ENCODE results near the gene MCTP2. TPM values are rescaled to one million over a fixed set of nuclear protein-coding genes. Genes with fewer than 3 reads are reported as not detected.

MCTP2 gene
- polyA plus RNA-seq, 1 experiment, result 18.1 TPM

- Histone ChIP-seq H3K27me3 (ENCODE audit: control insufficient read depth, insufficient read depth, low read length) (no peaks in the 10 kb centered on the region), H3K27ac (ENCODE audit: low read depth, low read length) (no peak overlapping the region), H3K9me3 (ENCODE audit: control insufficient read depth, insufficient read depth, low read length) (no peaks in the 10 kb centered on the region), H3K4me3 (ENCODE audit: low read depth, low read length) (no peak overlapping the region)
- CTCF ChIA-PET, result interaction anchor here (1.1 kb wide), 1 partner anchor 36 kb away, joined by 4 read pairs; no protein-coding TSS in a partner anchor
- no peak for DNase-seq (ENCODE audit: low read depth, low spot score)
- POLR2A ChIA-PET, result no interaction called here
- TF ChIP-seq CTCF (IDR thresholded peaks at IDR 0.05; ENCODE audit: low read depth, low read length), result no peak
These were observed 128.9 kb downstream of the MCTP2 start for GRCh38 chr15:94360251-94360685.

GRCh38 chr15:94362385-94363092 lies 131.2 kb downstream of the MCTP2 start:
- Histone ChIP-seq H3K27ac (ENCODE audit: low read depth, low read length) (no peak overlapping the region), H3K9me3 (ENCODE audit: control insufficient read depth, insufficient read depth, low read length) (no peaks in the 10 kb centered on the region), H3K4me3 (ENCODE audit: low read depth, low read length) (no peak overlapping the region), H3K27me3 (ENCODE audit: control insufficient read depth, insufficient read depth, low read length) (no peaks in the 10 kb centered on the region)
- ChIA-PET CTCF (interaction anchor here (0.9 to 1.2 kb wide), 2 partner anchors 36 to 39 kb away, joined by 3 read pairs; no protein-coding TSS in a partner anchor), POLR2A (no interaction called here)
- DNase-seq (ENCODE audit: low read depth, low spot score), result no peak
- TF ChIP-seq CTCF (IDR thresholded peaks at IDR 0.05; ENCODE audit: low read depth, low read length), result no peak

GRCh38 chr15:94363382-94363781 lies 132.0 kb downstream of the MCTP2 start:
- H3K9me3 ChIP-seq (ENCODE audit: control insufficient read depth, insufficient read depth, low read length), result no peaks in the 10 kb centered on the region
- ChIA-PET CTCF (interaction anchor here (0.9 kb wide), 1 partner anchor 37 kb away, joined by 3 read pairs; no protein-coding TSS in a partner anchor), POLR2A (no interaction called here)
- no peaks in the 10 kb centered on the region for H3K27me3 ChIP-seq (ENCODE audit: control insufficient read depth, insufficient read depth, low read length)
- H3K27ac ChIP-seq (ENCODE audit: low read depth, low read length), result no peak overlapping the region
- no peak for DNase-seq (ENCODE audit: low read depth, low spot score)
- H3K4me3 ChIP-seq (ENCODE audit: low read depth, low read length), result no peak overlapping the region
- TF ChIP-seq CTCF (IDR thresholded peaks at IDR 0.05; ENCODE audit: low read depth, low read length), result no peak

GRCh38 chr15:94366781-94367180 lies 135.4 kb downstream of the MCTP2 start:
- no peak overlapping the region for H3K4me3 ChIP-seq (ENCODE audit: low read depth, low read length)
- TF ChIP-seq CTCF (IDR thresholded peaks at IDR 0.05; ENCODE audit: low read depth, low read length), result no peak
- ChIA-PET CTCF (no interaction called here), POLR2A (no interaction called here)
- DNase-seq (ENCODE audit: low read depth, low spot score), result no peak
- no peak overlapping the region for H3K27ac ChIP-seq (ENCODE audit: low read depth, low read length)
- H3K27me3 ChIP-seq (ENCODE audit: control insufficient read depth, insufficient read depth, low read length), result no peaks in the 10 kb centered on the region
- no peaks in the 10 kb centered on the region for H3K9me3 ChIP-seq (ENCODE audit: control insufficient read depth, insufficient read depth, low read length)

GRCh38 chr15:94367726-94368535 lies 136.6 kb downstream of the MCTP2 start:
- H3K4me3 ChIP-seq (ENCODE audit: low read depth, low read length), result no peak overlapping the region
- DNase-seq (ENCODE audit: low read depth, low spot score), result no peak
- H3K9me3 ChIP-seq (ENCODE audit: control insufficient read depth, insufficient read depth, low read length), result no peaks in the 10 kb centered on the region
- no peaks in the 10 kb centered on the region for H3K27me3 ChIP-seq (ENCODE audit: control insufficient read depth, insufficient read depth, low read length)
- no peak overlapping the region for H3K27ac ChIP-seq (ENCODE audit: low read depth, low read length)
- ChIA-PET CTCF (interaction anchor here (1.1 kb wide), 1 partner anchor 46 kb away, joined by 3 read pairs; no protein-coding TSS in a partner anchor), POLR2A (no interaction called here)
- no peak for TF ChIP-seq CTCF (IDR thresholded peaks at IDR 0.05; ENCODE audit: low read depth, low read length)
